HepG2 (cell line): ENCODE measurements around the gene ALKBH4.

ENCODE experiments used
- GABPB1 ChIP-seq: IDR thresholded peaks from 2 replicates; pipeline ENCODE4 v1.6.1; 2016; ENCODE audit warnings: mild to moderate bottlenecking, missing genetic modification reagents, moderate library complexity, missing compliant biosample characterization
- GATAD2A ChIP-seq: IDR thresholded peaks from 2 replicates; pipeline ENCODE4 v1.6.1; 2016
- KLF6 ChIP-seq: IDR thresholded peaks from 2 replicates; pipeline ENCODE4 v1.8.0; 2016; ENCODE audit warnings: missing biosample characterization, missing genetic modification reagents
- MAFG ChIP-seq: sonication (generic); formaldehyde crosslinking; IDR thresholded peaks from 2 replicates; pipeline ENCODE4 v1.5.1; 2020; ENCODE audit warnings: mild to moderate bottlenecking, missing genetic modification reagents
- NFYB ChIP-seq: sonication (generic); formaldehyde crosslinking; IDR thresholded peaks from 2 replicates; pipeline ENCODE4 v1.4.0; 2020; ENCODE audit warnings: missing genetic modification reagents
- SYNCRIP ChIP-seq: fragments of 200-400 bp; formaldehyde crosslinking; IDR thresholded peaks from 2 replicates; pipeline ENCODE4 v1.6.1; 2018; ENCODE audit warnings: mild to moderate bottlenecking, low read depth, low read length; ENCODE audit not compliant: insufficient read depth
- ZFY ChIP-seq: sonication (generic); formaldehyde crosslinking; IDR thresholded peaks from 2 replicates; pipeline ENCODE4 v1.4.0; 2020; ENCODE audit warnings: missing genetic modification reagents
- ZZZ3 ChIP-seq: sonication (generic); formaldehyde crosslinking; IDR thresholded peaks from 2 replicates; pipeline ENCODE4 v1.4.0; 2020; ENCODE audit warnings: missing genetic modification reagents, mild to moderate bottlenecking, borderline replicate concordance
- TF ChIP-seq, protein P1 (sequence below): sonication (generic); formaldehyde crosslinking; IDR thresholded peaks from 2 replicates; pipeline ENCODE4 v1.5.0; 2020; ENCODE audit warnings: mild to moderate bottlenecking, missing genetic modification reagents, moderate library complexity
- TF ChIP-seq, protein P2 (sequence below): sonication (generic); formaldehyde crosslinking; IDR thresholded peaks from 2 replicates; pipeline ENCODE4 v1.4.0; 2020; ENCODE audit warnings: missing genetic modification reagents

DNA sequence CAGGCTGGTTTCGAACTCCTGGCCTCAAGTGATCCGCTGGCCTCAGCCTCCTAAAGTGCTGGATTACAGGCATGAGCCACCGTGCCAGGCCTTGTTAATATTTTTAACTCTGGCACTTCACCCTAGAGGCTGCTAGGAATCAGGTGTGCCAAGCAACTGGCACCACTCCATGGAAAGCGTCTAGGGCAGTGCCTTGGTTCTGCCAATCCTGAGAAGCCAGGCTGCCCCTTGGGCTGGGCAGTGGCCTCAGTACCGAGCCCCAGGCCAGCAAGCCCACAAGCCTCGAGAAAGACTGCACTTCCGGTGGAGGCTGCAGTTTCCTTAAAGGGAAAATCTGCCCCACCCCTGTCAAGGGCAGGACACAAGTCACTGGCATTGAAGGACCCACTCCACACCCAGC is 11.3 kb downstream of the ALKBH4 start:
- TF ChIP-seq GATAD2A, result no peak
- TF ChIP-seq ZZZ3 (CRISPR knock-in tag), result no peak
- TF ChIP-seq, protein P1, sequence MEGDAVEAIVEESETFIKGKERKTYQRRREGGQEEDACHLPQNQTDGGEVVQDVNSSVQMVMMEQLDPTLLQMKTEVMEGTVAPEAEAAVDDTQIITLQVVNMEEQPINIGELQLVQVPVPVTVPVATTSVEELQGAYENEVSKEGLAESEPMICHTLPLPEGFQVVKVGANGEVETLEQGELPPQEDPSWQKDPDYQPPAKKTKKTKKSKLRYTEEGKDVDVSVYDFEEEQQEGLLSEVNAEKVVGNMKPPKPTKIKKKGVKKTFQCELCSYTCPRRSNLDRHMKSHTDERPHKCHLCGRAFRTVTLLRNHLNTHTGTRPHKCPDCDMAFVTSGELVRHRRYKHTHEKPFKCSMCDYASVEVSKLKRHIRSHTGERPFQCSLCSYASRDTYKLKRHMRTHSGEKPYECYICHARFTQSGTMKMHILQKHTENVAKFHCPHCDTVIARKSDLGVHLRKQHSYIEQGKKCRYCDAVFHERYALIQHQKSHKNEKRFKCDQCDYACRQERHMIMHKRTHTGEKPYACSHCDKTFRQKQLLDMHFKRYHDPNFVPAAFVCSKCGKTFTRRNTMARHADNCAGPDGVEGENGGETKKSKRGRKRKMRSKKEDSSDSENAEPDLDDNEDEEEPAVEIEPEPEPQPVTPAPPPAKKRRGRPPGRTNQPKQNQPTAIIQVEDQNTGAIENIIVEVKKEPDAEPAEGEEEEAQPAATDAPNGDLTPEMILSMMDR (CRISPR knock-in tag), result no peak
- TF ChIP-seq SYNCRIP, result no peak
- TF ChIP-seq ZFY (CRISPR knock-in tag), result no peak
- TF ChIP-seq KLF6 (CRISPR knock-in tag), result no peak
- TF ChIP-seq, protein P2, sequence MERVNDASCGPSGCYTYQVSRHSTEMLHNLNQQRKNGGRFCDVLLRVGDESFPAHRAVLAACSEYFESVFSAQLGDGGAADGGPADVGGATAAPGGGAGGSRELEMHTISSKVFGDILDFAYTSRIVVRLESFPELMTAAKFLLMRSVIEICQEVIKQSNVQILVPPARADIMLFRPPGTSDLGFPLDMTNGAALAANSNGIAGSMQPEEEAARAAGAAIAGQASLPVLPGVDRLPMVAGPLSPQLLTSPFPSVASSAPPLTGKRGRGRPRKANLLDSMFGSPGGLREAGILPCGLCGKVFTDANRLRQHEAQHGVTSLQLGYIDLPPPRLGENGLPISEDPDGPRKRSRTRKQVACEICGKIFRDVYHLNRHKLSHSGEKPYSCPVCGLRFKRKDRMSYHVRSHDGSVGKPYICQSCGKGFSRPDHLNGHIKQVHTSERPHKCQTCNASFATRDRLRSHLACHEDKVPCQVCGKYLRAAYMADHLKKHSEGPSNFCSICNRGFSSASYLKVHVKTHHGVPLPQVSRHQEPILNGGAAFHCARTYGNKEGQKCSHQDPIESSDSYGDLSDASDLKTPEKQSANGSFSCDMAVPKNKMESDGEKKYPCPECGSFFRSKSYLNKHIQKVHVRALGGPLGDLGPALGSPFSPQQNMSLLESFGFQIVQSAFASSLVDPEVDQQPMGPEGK (CRISPR knock-in tag), result no peak
- TF ChIP-seq NFYB (CRISPR knock-in tag), result no peak
- no peak for TF ChIP-seq GABPB1 (CRISPR knock-in tag)
- no peak for TF ChIP-seq MAFG (CRISPR knock-in tag)
